ENCODE data around the gene CTBP2.

CTBP2 gene

GRCh38 chr10:125034675-125035074 lies 125.7 kb downstream of the CTBP2 start:
- H3K4me3 ChIP-seq (ENCODE audit: low read depth, low read length), result no peak overlapping the region
- no peak for DNase-seq (ENCODE audit: low read depth)

GRCh38 chr10:125033146-125033924 lies 127.0 kb downstream of the CTBP2 start:
- no peak for DNase-seq (ENCODE audit: low read depth)
- no peak overlapping the region for H3K4me3 ChIP-seq (ENCODE audit: low read depth, low read length)

GRCh38 chr10:125032474-125033020 lies 127.8 kb downstream of the CTBP2 start:
- no peak for DNase-seq (ENCODE audit: low read depth)

GRCh38 chr10:125030567-125031197 lies 129.7 kb downstream of the CTBP2 start:
- DNase-seq (ENCODE audit: low read depth), result no peak
- no peak overlapping the region for H3K4me3 ChIP-seq (ENCODE audit: low read depth, low read length)

More at GRCh38 chr10:125032474-125033020, 127.8 kb downstream of the CTBP2 start:
- H3K4me3 ChIP-seq (ENCODE audit: low read depth, low read length), result no peak overlapping the region

- no peak for DNase-seq (ENCODE audit: low read depth)
- H3K4me3 ChIP-seq (ENCODE audit: low read depth, low read length), result no peak overlapping the region
Observed at GRCh38 chr10:125029584-125030242, 130.7 kb downstream of the CTBP2 start.

GRCh38 chr10:125027871-125028869 lies 132.2 kb downstream of the CTBP2 start:
- DNase-seq (ENCODE audit: low read depth), result no peak
- no peak overlapping the region for H3K4me3 ChIP-seq (ENCODE audit: low read depth, low read length)

GRCh38 chr10:125026974-125027735 lies 133.2 kb downstream of the CTBP2 start:
- DNase-seq (ENCODE audit: low read depth), result no peak
- no peak overlapping the region for H3K4me3 ChIP-seq (ENCODE audit: low read depth, low read length)

- no peak for DNase-seq (ENCODE audit: low read depth)
- H3K4me3 ChIP-seq (ENCODE audit: low read depth, low read length), result no peak overlapping the region
Observed at GRCh38 chr10:125026036-125026931, 134.1 kb downstream of the CTBP2 start.

GRCh38 chr10:125025341-125025740 lies 135.0 kb downstream of the CTBP2 start:
- no peak overlapping the region for H3K4me3 ChIP-seq (ENCODE audit: low read depth, low read length)
- DNase-seq (ENCODE audit: low read depth), result no peak

GRCh38 chr10:125024497-125025234 lies 135.7 kb downstream of the CTBP2 start:
- DNase-seq (ENCODE audit: low read depth), result no peak
- no peak overlapping the region for H3K4me3 ChIP-seq (ENCODE audit: low read depth, low read length)

- H3K4me3 ChIP-seq (ENCODE audit: low read depth, low read length), result no peak overlapping the region
- no peak for DNase-seq (ENCODE audit: low read depth)
Observed at GRCh38 chr10:125023862-125024496, 136.4 kb downstream of the CTBP2 start.

GRCh38 chr10:125023255-125023654 lies 137.1 kb downstream of the CTBP2 start:
- no peak overlapping the region for H3K4me3 ChIP-seq (ENCODE audit: low read depth, low read length)
- no peak for DNase-seq (ENCODE audit: low read depth)

GRCh38 chr10:125022671-125023070 lies 137.7 kb downstream of the CTBP2 start:
- no peak for DNase-seq (ENCODE audit: low read depth)
- no peak overlapping the region for H3K4me3 ChIP-seq (ENCODE audit: low read depth, low read length)

- no peak overlapping the region for H3K4me3 ChIP-seq (ENCODE audit: low read depth, low read length)
Observed at GRCh38 chr10:125021686-125022344, 138.5 kb downstream of the CTBP2 start.

GRCh38 chr10:125020871-125021270 lies 139.5 kb downstream of the CTBP2 start:
- no peak for DNase-seq (ENCODE audit: low read depth)
- no peak overlapping the region for H3K4me3 ChIP-seq (ENCODE audit: low read depth, low read length)

More at GRCh38 chr10:125021686-125022344, 138.5 kb downstream of the CTBP2 start:
- no peak for DNase-seq (ENCODE audit: low read depth)

GRCh38 chr10:125020386-125020785 lies 140.0 kb downstream of the CTBP2 start:
- DNase-seq (ENCODE audit: low read depth), result no peak
- no peak overlapping the region for H3K4me3 ChIP-seq (ENCODE audit: low read depth, low read length)

Data from skeletal muscle cell (primary cell).